ENCODE measurements around the gene GRK4.

- TF ChIP-seq CTCF (IDR thresholded peaks at IDR 0.05) (no peak), POLR2A (IDR thresholded peaks at IDR 0.05) (no peak)
These were observed 68.1 kb downstream of the GRK4 start for GRCh38 chr4:3031357-3032082.
